Ishikawa (cell line): ENCODE measurements around the gene MSTO1.

Source experiments
- CEBPB ChIP-seq: IDR thresholded peaks from 2 replicates; pipeline ENCODE4 v1.6.1; 2012
- EGR1 ChIP-seq: IDR thresholded peaks from 2 replicates; pipeline ENCODE4 v1.6.1; 2012
- EP300 ChIP-seq: IDR thresholded peaks from 2 replicates; pipeline ENCODE4 v1.6.1; 2012; ENCODE audit warnings: borderline replicate concordance
- MAX ChIP-seq: IDR thresholded peaks from 2 replicates; pipeline ENCODE4 v1.6.1; 2012
- RAD21 ChIP-seq: IDR thresholded peaks from 2 replicates; pipeline ENCODE4 v1.6.1; 2012; ENCODE audit warnings: low read depth
- REST ChIP-seq: IDR thresholded peaks from 2 replicates; pipeline ENCODE4 v1.6.1; 2012; ENCODE audit warnings: low read depth, mild to moderate bottlenecking
- TEAD4 ChIP-seq: IDR thresholded peaks from 2 replicates; pipeline ENCODE4 v1.6.1; 2012
- ZBTB7A ChIP-seq: IDR thresholded peaks from 2 replicates; pipeline ENCODE4 v1.6.1; 2012; ENCODE audit warnings: low read depth

GRCh38 chr1:155650231-155650757 is 40.3 kb downstream of the MSTO1 start:
- TF ChIP-seq CEBPB (peak; percentile 39; the same call in 1 of the 2 replicates), TEAD4 (no peak), RAD21 (no peak), ZBTB7A (no peak), MAX (no peak), REST (no peak), EGR1 (no peak), EP300 (no peak)
